HepG2 (cell line): ENCODE results near the gene PAPOLB. TPM values are rescaled to one million over a fixed set of nuclear protein-coding genes. Genes with fewer than 3 reads are reported as not detected.
A peak's percentile ranks its signal among the peaks of the same experiment; 100 is the strongest.

Source experiments
- ARNT2 ChIP-seq: sonication (generic); formaldehyde crosslinking; IDR thresholded peaks from 2 replicates; pipeline ENCODE4 v1.8.0; 2022; ENCODE audit warnings: mild to moderate bottlenecking, low read depth, missing genetic modification reagents, moderate library complexity
- CBX1 ChIP-seq: IDR thresholded peaks from one replicate; pipeline ENCODE4 v1.6.1; 2016; ENCODE audit warnings: antibody characterized with exemption, low read depth
- DR1 ChIP-seq: sonication (generic); formaldehyde crosslinking; IDR thresholded peaks from 2 replicates; pipeline ENCODE4 v1.8.0; 2021; ENCODE audit warnings: mild to moderate bottlenecking, missing genetic modification reagents, inconsistent platforms
- GTF2F1 ChIP-seq: fragments of 150-350 bp; IDR thresholded peaks from 2 replicates; pipeline ENCODE4 v1.6.1; 2014; ENCODE audit warnings: low read length
- GZF1 ChIP-seq: sonication (generic); formaldehyde crosslinking; IDR thresholded peaks from 2 replicates; pipeline ENCODE4 v1.5.1; 2020; ENCODE audit warnings: mild to moderate bottlenecking, missing genetic modification reagents
- JUNB ChIP-seq: sonication (generic); formaldehyde crosslinking; IDR thresholded peaks from 2 replicates; pipeline ENCODE4 v1.8.0; 2022; ENCODE audit warnings: missing genetic modification reagents, mild to moderate bottlenecking, borderline replicate concordance
- KAT8 ChIP-seq: IDR thresholded peaks from 2 replicates; pipeline ENCODE4 v1.6.1; 2016; ENCODE audit warnings: missing genetic modification reagents, missing compliant biosample characterization
- KLF6 ChIP-seq: IDR thresholded peaks from 2 replicates; pipeline ENCODE4 v1.8.0; 2016; ENCODE audit warnings: missing biosample characterization, missing genetic modification reagents
- NFKB2 ChIP-seq: sonication (generic); formaldehyde crosslinking; IDR thresholded peaks from 2 replicates; pipeline ENCODE4 v1.4.0; 2020; ENCODE audit warnings: missing genetic modification reagents, borderline replicate concordance
- NFYC ChIP-seq: IDR thresholded peaks from 2 replicates; pipeline ENCODE4 v1.6.1; 2016; ENCODE audit warnings: missing genetic modification reagents, missing compliant biosample characterization
- PREB ChIP-seq: sonication (generic); formaldehyde crosslinking; IDR thresholded peaks from 2 replicates; pipeline ENCODE4 v1.4.0; 2020; ENCODE audit warnings: missing genetic modification reagents
- RBAK ChIP-seq: sonication (generic); formaldehyde crosslinking; IDR thresholded peaks from 2 replicates; pipeline ENCODE4 v1.5.1; 2020; ENCODE audit warnings: mild to moderate bottlenecking, missing genetic modification reagents
- RNF219 ChIP-seq: sonication (generic); formaldehyde crosslinking; IDR thresholded peaks from 2 replicates; pipeline ENCODE4 v1.5.0; 2020; ENCODE audit warnings: mild to moderate bottlenecking, missing genetic modification reagents
- SMC3 ChIP-seq: IDR thresholded peaks from 2 replicates; pipeline ENCODE4 v1.6.1; 2011; ENCODE audit warnings: low read length, improper control_type of control experiment
- TBP ChIP-seq: sonication (generic); formaldehyde crosslinking; IDR thresholded peaks from 2 replicates; pipeline ENCODE4 v1.5.0; 2020; ENCODE audit warnings: missing genetic modification reagents
- ZBTB25 ChIP-seq: IDR thresholded peaks from 2 replicates; pipeline ENCODE4 v1.6.1; 2018; ENCODE audit warnings: missing genetic modification reagents
- ZBTB42 ChIP-seq: sonication (generic); formaldehyde crosslinking; IDR thresholded peaks from 2 replicates; pipeline ENCODE4 v1.5.0; 2020; ENCODE audit warnings: mild to moderate bottlenecking, missing genetic modification reagents
- ZFP82 ChIP-seq: sonication (generic); formaldehyde crosslinking; IDR thresholded peaks from 2 replicates; pipeline ENCODE4 v1.5.1; 2020; ENCODE audit warnings: mild to moderate bottlenecking, missing genetic modification reagents, borderline replicate concordance
- ZMYM2 ChIP-seq: sonication (generic); formaldehyde crosslinking; IDR thresholded peaks from 2 replicates; pipeline ENCODE4 v1.8.0; 2022; ENCODE audit warnings: mild to moderate bottlenecking, missing genetic modification reagents
- ZNF256 ChIP-seq: sonication (generic); formaldehyde crosslinking; conservative IDR thresholded peaks from 2 replicates; pipeline ENCODE4 v1.4.0; 2020; ENCODE audit warnings: missing genetic modification reagents
- ZNF282 ChIP-seq: fragments of 450-650 bp; IDR thresholded peaks from 2 replicates; pipeline ENCODE4 v1.6.1; 2018; ENCODE audit not compliant: partially characterized antibody
- ZNF446 ChIP-seq: sonication (generic); formaldehyde crosslinking; IDR thresholded peaks from 2 replicates; pipeline ENCODE4 v1.5.0; 2020; ENCODE audit warnings: mild to moderate bottlenecking, missing genetic modification reagents
- ZNF558 ChIP-seq: sonication (generic); formaldehyde crosslinking; IDR thresholded peaks from 2 replicates; pipeline ENCODE4 v1.9.0; 2022; ENCODE audit warnings: mild to moderate bottlenecking, missing genetic modification reagents, borderline replicate concordance
- ZNF891 ChIP-seq: sonication (generic); formaldehyde crosslinking; IDR thresholded peaks from 2 replicates; pipeline ENCODE4 v1.5.0; 2020; ENCODE audit warnings: mild to moderate bottlenecking, missing genetic modification reagents
- polyA plus RNA-seq, 8 experiments: library from polyadenylated mRNA; depleted of rRNA in 3 of 8; stranded (reverse) in 7 of 8; unstranded in 1 of 8; fragments of >200 nt; fragmentation: Illumina TruSeq in 4 of 8; extraction: Trizol in 4 of 8; gene quantifications; 2 replicates each; pipeline versions ENCODE4 v1.2.1 to v1.2.3, GENCODE V29; 2011 to 2016; ENCODE audit warnings: low read depth in 4 of 8, missing spikeins in 1 of 8, mixed read lengths in 1 of 8; ENCODE audit not compliant: insufficient read depth in 1 of 8
- total RNA-seq, 5 experiments: library from RNA; depleted of rRNA; stranded (reverse); fragments of >200 nt; fragmentation: Illumina TruSeq; extraction: Trizol; gene quantifications; 2 replicates each; pipeline ENCODE4 v1.2.3, GENCODE V29; 2016; ENCODE audit warnings: low read depth in 1 of 5
- TF ChIP-seq, protein P1 (sequence below): sonication (generic); formaldehyde crosslinking; conservative IDR thresholded peaks from 2 replicates; pipeline ENCODE4 v1.8.0; 2022; ENCODE audit warnings: low read depth, missing genetic modification reagents
- TF ChIP-seq, protein P2 (sequence below): sonication (generic); formaldehyde crosslinking; IDR thresholded peaks from 2 replicates; pipeline ENCODE4 v1.5.0; 2020; ENCODE audit warnings: mild to moderate bottlenecking, missing genetic modification reagents, borderline replicate concordance

The PAPOLB gene
- total and polyA plus RNA-seq, 2 of the 13 experiments (the other 11 are each of a cell fraction or from before 2014, with no cell fraction given) = not detected

GRCh38 chr7:4830176-4830575 lies 31.7 kb downstream of the PAPOLB start (continued):
- TF ChIP-seq ZBTB25 (CRISPR knock-in tag) = 0 out of 2 replicates have a peak, but pooled peaks have one; percentile 49
- TF ChIP-seq TBP (CRISPR knock-in tag) = no peak
- no peak for TF ChIP-seq ZBTB42 (CRISPR knock-in tag)
- TF ChIP-seq, protein P1, sequence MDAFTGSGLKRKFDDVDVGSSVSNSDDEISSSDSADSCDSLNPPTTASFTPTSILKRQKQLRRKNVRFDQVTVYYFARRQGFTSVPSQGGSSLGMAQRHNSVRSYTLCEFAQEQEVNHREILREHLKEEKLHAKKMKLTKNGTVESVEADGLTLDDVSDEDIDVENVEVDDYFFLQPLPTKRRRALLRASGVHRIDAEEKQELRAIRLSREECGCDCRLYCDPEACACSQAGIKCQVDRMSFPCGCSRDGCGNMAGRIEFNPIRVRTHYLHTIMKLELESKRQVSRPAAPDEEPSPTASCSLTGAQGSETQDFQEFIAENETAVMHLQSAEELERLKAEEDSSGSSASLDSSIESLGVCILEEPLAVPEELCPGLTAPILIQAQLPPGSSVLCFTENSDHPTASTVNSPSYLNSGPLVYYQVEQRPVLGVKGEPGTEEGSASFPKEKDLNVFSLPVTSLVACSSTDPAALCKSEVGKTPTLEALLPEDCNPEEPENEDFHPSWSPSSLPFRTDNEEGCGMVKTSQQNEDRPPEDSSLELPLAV (CRISPR knock-in tag) = no peak
- TF ChIP-seq JUNB (CRISPR knock-in tag) = no peak
- no peak for TF ChIP-seq PREB (CRISPR knock-in tag)
- TF ChIP-seq NFKB2 (CRISPR knock-in tag) = no peak
- no peak for TF ChIP-seq ZFP82 (CRISPR knock-in tag)
- TF ChIP-seq RBAK (CRISPR knock-in tag) = no peak
- no peak for TF ChIP-seq ZNF282
- 0 out of 2 replicates have a peak, but pooled peaks have one; percentile 37 for TF ChIP-seq GTF2F1
- peak; percentile 61; the same call in 1 of the 2 replicates for TF ChIP-seq KAT8
- TF ChIP-seq ARNT2 (CRISPR knock-in tag) = no peak
- no peak for TF ChIP-seq ZNF558
- no peak for TF ChIP-seq RNF219
- no peak for TF ChIP-seq ZMYM2
- no peak for TF ChIP-seq ZNF891 (CRISPR knock-in tag)
- no peak for TF ChIP-seq ZNF446 (CRISPR knock-in tag)
- no peak for TF ChIP-seq DR1 (CRISPR knock-in tag)
- no peak for TF ChIP-seq ZNF256 (CRISPR knock-in tag)
- peak; percentile 97 for TF ChIP-seq SMC3
- no peak for TF ChIP-seq NFYC
- TF ChIP-seq KLF6 (CRISPR knock-in tag) = no peak
- TF ChIP-seq GZF1 (CRISPR knock-in tag) = no peak
- TF ChIP-seq CBX1 = no peak
- TF ChIP-seq, protein P2, sequence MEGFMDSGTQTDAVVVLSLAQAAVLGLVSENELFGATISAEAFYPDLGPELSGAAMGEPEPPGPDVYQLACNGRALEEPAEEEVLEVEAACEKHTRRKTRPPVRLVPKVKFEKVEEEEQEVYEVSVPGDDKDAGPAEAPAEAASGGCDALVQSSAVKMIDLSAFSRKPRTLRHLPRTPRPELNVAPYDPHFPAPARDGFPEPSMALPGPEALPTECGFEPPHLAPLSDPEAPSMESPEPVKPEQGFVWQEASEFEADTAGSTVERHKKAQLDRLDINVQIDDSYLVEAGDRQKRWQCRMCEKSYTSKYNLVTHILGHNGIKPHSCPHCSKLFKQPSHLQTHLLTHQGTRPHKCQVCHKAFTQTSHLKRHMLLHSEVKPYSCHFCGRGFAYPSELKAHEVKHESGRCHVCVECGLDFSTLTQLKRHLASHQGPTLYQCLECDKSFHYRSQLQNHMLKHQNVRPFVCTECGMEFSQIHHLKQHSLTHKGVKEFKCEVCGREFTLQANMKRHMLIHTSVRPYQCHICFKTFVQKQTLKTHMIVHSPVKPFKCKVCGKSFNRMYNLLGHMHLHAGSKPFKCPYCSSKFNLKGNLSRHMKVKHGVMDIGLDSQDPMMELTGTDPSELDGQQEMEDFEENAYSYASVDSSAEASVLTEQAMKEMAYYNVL (CRISPR knock-in tag) = no peak
